ENCODE measurements around the gene STN1.

Gene STN1

DNA sequence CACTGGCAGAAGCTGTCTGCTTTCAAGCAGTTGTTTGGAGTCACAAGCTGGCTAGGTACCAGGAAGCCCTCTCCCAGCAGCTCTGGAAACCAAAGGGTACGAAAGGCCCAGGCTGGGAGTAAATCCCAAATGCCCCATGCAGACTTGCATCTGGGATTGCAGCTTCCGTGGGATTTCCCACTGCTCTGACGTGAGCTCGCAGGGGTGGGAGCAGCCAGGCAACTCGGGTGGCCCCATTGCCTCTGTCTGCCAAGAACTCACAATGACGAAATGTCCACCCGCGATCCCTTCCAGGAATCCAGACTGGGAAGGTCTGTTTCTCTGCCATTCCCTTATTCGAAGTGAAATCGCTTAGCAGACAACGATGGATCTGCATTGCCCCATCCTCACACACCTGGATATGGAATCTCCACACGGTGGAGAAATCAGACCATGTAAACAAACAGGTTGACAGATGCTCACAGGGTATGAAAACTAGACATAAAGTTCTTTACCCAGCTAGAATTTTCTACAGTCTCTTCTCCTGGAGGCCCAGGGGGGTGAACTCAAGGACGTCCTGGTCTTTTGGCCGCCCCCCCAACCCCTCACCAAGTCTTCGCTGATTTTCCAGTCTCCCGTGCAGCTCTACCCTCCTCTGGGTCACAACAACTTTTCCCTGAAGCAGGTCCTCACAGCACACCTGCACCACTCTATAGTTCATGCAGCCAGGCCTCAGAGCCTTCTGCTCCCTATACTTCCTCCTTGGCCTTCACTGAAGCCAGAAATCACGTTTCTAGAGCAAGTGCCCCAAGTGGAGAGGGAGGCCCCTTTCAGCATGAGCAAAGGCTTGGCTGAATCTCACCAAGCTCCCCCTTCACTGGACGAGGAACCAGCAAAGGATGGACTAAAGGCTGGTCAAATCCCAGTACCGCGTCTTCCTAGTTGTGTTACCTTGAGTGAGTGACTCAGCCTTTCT is 82.6 kb downstream of the STN1 start:
- H3K4me3 ChIP-seq (ENCODE audit: low read depth, low read length), result no peak overlapping the region
- TF ChIP-seq CTCF (IDR thresholded peaks at IDR 0.05; ENCODE audit: low read depth, low read length), result no peak

DNA sequence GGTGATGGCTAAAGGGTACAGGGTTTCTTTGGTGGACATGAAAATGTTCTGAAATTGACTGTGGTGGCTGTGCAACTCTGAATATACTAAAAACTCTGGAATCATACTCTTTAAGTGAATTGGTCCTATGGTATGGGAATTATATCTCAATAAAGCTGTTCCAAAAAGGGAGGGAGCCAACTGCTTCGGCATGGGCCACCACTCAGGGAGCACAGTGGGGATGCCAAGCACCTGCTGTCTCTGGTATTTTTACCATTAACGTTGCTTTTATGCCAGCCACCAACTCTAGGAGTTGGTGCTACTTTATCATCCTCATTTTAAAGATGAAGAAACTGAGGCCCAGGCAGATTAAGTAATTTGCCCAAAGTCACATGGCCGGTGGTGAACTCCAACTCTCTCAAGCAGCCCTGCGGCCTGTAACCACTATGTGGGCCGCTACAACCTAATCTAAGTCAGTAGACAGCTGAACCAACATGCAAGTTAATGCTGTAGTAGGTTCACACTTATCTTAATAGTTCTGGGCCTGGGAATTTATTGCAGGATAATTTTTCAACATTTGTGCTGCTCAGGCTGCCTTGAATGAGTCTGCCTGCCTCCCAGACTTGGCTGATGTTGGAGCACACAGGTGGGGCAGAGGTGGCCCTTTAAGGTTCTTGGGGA is 83.4 kb downstream of the STN1 start:
- no peak for TF ChIP-seq CTCF (IDR thresholded peaks at IDR 0.05; ENCODE audit: low read depth, low read length)
- no peak overlapping the region for H3K4me3 ChIP-seq (ENCODE audit: low read depth, low read length)

GRCh38 chr10:103833731-103834365 is 84.1 kb downstream of the STN1 start:
- no peak for TF ChIP-seq CTCF (IDR thresholded peaks at IDR 0.05; ENCODE audit: low read depth, low read length)
- H3K4me3 ChIP-seq (ENCODE audit: low read depth, low read length), result no peak overlapping the region

- H3K4me3 ChIP-seq (ENCODE audit: low read depth, low read length), result no peak overlapping the region
- TF ChIP-seq CTCF (IDR thresholded peaks at IDR 0.05; ENCODE audit: low read depth, low read length), result no peak
These were observed 85.2 kb downstream of the STN1 start for GRCh38 chr10:103832806-103833205.
